ENCODE measurements around the gene TMEM120B.
A peak's percentile ranks its signal among the peaks of the same experiment; 100 is the strongest.
"Not testable (repeated sequence)": the region's sequence is repeated elsewhere in the genome, so short reads cannot be mapped to it uniquely, and the experiment has no call there.

Gene TMEM120B
- total RNA-seq: 16.4 to 17.1 reads per million in 2 donors

DNA sequence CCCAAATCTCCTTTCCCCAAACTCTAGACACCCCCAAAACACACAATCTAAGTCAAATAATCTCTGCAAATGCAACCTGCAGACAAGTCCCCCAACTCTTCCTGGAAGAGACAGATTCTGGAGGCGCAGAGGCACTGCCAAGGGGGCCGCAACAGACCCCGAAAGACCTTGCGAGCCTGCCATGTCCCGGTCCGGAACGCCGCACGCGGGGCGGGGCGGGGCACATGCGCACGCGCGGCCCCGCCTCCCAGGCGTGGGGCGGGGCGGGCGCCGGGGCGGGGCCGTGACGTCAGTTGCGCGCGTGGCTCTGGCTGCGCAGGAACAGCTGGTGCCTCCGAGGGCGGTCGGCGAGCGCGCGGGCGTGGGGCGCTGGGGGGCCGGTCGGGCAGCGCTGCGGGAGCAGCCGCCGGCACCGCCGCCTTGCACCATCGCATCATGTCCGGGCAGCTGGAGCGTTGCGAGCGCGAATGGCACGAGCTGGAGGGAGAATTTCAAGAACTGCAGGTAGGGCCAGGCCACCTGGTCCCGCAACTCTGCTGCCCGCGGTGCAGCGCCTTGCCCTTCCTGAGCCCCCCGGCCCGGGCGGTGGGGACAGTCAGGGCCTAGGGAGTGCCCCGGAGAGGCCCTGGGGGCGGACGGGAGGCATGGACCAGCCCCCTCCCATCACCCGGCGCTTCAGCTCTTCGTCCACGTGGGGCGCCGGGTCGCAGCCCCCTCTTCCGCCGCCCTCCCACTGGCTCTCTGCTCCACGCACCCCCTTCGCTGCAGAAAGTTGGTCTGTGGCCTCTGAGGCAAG lies at the start of gene TMEM120B:
Gene TMEM120B, plus strand, starts transcription at position 292 of the 796 bp plus-strand sequence. Its CDS starts 144 bp downstream, at position 436.
- peak; percentile 80 for DNase-seq

GRCh38 chr12:121663610-121663929 lies 49.0 kb upstream of the TMEM120B start:
- DNase-seq: no peak

DNA sequence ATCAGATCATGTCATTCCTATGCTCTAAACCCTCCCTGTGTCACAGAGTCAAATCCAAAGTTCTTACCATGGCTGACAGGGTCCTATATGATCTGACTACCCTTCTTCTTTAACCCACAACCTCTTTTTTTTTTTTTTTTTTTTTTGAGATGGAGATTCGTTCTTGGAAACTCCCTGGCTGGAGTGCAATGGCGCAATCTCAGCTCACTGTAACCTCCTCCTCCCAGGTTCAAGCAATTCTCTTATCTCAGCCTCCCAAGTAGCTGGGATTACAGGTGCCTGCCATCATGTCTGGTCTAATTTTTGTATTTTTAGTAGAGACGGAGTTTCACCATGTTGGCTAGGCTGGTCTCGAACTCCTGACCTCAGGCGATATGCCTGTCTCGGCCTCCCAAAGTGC lies 45.7 kb upstream of the TMEM120B start:
- DNase-seq: not testable (repeated sequence)

- DNase-seq: peak; percentile 46
Measured at GRCh38 chr12:121668750-121669520, 43.6 kb upstream of the TMEM120B start.

- DNase-seq: no peak
Measured at GRCh38 chr12:121669521-121669900, 43.0 kb upstream of the TMEM120B start, which contains the start of gene MORN3. Gene MORN3 (minus strand): TSS chr12:121669654. CDS start chr12:121669483, 171 bp downstream.

- DNase-seq: no peak
Measured at GRCh38 chr12:121673013-121673511, 39.5 kb upstream of the TMEM120B start.

- DNase-seq: no peak
Measured at GRCh38 chr12:121676190-121676589, 36.4 kb upstream of the TMEM120B start.

DNA sequence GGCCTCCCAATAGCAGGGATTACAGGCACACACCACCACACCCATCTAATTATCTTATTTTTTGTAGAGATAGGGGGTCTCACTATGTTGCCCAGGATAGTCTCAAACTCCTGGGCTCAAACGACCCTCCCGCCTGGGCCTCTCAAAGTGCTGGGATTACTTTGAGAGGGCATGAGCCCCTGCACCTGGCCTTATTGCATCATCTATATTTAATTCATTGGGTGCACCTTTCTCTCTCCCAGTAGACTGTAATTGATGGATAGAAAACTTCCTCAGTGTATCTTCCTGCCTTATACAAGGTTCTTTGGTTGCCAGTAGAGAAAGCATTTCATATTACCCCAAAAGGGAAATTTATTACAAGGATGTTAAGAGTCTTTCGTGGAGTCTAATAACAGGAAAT lies 34.2 kb upstream of the TMEM120B start:
- DNase-seq: no peak

GRCh38 chr12:121678716-121679300 lies 33.7 kb upstream of the TMEM120B start:
- DNase-seq: no peak

DNA sequence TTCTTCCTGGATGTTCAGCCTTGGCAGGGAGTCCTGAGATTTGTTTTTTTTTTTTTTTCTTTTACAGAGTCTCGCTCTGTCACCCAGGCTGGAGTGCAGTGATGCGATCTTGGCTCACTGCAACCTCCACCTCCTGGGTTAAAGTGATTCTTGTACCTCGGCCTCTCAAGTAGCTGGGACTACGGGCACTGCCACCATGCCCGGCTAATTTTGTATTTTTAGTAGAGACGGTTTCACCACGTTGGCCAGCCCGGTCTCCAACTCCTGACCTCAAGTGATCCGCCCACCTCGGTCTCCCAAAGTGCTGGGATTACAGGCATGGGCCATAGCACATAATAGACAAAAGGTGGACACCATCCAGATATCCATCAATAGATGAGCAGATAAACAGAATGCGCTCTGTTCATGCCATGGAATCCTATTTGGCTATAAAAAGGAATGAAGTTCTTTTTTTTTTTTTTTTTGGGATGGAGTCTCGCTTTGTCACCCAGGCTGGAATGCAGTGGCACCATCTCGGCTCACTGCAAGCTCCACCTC lies 32.8 kb upstream of the TMEM120B start:
- not testable (repeated sequence) for DNase-seq

DNA sequence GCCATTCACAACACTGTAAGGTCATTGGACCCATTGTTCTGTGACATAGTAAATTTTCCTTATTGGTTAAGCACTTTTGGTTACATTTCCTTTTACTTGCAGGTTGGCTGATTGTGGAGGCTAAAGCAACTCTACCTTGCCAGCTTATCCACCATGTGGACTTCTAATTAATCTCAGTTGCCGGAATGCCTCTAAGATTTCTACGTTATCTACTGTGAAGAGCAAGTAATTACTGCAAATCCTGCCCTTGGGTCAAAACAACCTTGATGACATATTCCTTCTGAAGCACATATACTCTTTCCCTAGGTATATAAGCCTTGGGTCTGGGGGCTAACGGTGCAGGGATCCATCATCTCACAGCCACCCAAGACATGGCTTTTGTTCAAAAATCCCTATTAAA lies 23.6 kb upstream of the TMEM120B start:
- DNase-seq: no peak

DNA sequence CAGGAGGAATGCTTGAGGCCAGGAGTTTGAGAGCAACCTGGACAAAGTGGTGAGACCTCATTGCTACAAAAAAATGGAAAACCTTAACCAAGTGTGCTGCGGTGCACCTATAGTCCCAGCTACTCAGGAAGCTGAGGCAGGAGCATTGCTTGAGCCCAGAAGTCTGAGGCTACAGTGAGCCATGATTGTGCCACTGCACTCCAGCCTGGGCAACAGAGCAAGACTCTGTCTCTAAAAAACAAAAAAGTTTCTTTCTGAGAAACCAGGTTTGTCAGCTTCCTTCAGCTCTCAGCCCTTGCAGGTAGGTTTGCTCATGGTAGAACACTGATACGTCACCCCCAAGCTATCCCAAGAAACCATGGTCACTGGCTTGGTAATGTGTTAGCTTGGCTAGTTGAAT lies 23.1 kb upstream of the TMEM120B start:
- DNase-seq: no peak

DNA sequence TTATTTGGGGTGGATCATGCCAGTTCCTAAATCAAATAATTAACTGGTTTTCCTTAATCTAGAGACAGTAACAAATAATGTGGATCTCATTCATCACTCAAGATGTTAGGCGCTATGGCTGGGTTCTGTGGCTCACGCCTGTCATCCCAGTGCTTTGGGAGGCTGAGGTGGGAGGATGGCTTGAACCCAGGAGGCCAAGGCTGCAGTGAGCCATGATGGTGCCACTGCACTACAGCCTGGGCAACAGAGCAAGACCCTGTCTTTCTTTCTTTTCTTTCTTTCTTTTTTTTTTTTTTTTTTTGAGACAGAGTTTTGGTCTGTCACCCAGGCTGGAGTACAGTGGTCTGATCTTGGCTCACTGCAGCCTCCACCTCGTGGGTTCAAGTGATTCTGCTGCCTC lies 19.8 kb upstream of the TMEM120B start:
- DNase-seq: not testable (repeated sequence)

GRCh38 chr12:121693155-121693687 lies 19.3 kb upstream of the TMEM120B start:
- DNase-seq: no peak

GRCh38 chr12:121697093-121697698 lies 15.4 kb upstream of the TMEM120B start:
- DNase-seq: no peak

DNA sequence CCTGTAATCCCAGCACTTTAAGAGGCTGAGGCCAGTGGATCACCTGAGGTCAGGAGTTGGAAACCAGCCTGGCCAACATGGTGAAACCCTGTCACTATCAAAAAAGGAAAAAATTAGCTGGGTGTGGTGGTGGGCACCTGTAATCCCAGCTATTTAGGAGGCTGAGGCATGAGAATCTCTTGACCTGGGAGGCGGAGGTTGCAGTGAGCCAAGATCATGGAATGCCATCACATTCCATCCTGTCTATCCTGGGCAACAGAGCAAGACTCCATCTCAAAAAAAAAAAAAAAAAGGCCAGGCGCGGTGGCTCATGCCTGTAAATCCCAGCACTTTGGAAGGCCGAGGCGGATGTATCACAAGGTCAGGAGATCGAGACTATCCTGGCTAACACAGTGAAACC lies 14.7 kb upstream of the TMEM120B start:
- DNase-seq: not testable (repeated sequence)

DNA sequence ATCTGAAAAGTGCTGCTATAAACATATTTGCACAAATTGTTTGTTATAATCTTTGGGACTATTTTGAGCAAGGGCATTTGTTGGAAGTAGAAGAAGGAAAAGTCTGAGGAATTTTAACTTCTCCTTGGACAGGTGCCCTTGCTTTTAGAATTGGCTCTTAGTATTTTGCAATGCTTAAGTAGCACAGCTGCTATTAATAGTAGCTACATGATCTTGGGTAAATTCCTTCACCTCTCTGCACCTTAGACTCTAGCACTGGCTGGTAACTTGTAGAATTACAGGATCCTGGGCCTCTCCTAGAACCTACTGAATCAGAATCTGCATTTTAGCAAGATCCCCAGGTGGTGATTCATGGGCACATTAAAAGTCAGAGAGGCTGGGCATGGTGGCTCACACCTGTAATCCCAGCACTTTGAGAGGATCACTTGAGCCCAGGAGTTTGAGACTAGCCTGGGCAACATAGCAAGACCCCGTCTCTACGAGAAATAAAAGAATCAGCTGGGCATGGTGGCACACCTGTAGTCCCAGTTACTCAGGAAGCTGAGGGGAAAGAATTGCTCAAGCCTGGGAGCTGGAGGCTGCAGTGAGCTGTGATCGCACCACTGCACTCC lies 10.8 kb upstream of the TMEM120B start:
- no peak for DNase-seq

- no peak for DNase-seq
Measured at GRCh38 chr12:121702944-121703343, 9.6 kb upstream of the TMEM120B start.

- no peak for DNase-seq
Measured at GRCh38 chr12:121705514-121705913, 7.0 kb upstream of the TMEM120B start.

DNA sequence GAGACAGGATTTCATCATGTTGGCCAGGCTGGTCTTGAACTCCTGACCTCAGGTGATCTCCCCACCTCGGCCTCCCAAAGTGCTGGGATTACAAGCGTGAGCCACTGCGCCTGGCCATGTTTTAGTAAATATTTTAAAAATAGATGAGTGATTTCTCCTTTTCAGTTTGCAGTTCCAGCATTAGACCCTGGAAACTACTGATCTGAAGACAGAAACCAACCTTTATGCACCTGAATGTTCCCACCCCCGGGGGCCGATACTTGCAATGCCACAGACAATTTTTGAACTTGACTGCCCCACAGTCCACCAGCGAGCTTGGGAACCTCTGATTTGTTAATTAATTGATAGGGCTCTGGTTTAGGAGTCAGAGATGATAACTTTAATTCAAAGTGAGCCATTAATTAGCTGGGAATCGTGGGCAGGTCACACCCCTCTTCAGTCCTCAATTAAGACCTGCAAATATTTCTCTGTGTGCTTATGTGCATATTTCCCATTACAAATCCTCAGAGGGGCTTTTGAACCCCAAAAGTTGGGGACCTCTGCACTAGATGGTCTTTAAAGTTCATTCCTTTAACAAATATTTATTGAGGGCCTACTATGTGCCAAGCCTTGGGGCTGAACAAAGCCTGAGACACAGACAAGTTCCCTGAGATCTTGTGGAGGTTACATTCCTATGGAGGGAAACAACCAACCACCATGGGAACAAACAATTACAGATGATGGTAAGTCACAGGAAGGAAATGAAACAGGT lies 4.1 kb upstream of the TMEM120B start:
- DNase-seq: no peak

GRCh38 chr12:121709064-121709424 lies 3.5 kb upstream of the TMEM120B start:
- DNase-seq: not testable (repeated sequence)
